Cardiac septum (tissue), 1 donor: ENCODE data around the gene IL20. TPM values are rescaled to one million over a fixed set of nuclear protein-coding genes. Genes with fewer than 3 reads are reported as not detected.

Experiments
- DNase-seq: peaks from one replicate; pipeline ENCODE4 v3.0.0-alpha.2; 2020; ENCODE audit warnings: low spot score
- intact Hi-C: fragments of 100-400 bp; cut with DNase I; formaldehyde crosslinking; loops from one replicate; pipeline ENCODE4 v1.14.0; 2022
- long read RNA-seq: library from polyadenylated mRNA; unstranded; transcript quantifications from one replicate; pipeline ENCODE4 v2.0.0, GENCODE V29; 2021
- total RNA-seq: library from RNA; stranded (reverse); fragmentation: NEBNext Ultra II Directional; extraction: Animal tissue kit (Norgen Biotek cat#: 25700); gene quantifications from one replicate; pipeline ENCODE4 v1.2.1, GENCODE V29; 2021
- donor health status: DM: no; HTN: no; CAD: no.

IL20 gene, protein sequence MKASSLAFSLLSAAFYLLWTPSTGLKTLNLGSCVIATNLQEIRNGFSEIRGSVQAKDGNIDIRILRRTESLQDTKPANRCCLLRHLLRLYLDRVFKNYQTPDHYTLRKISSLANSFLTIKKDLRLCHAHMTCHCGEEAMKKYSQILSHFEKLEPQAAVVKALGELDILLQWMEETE
- not detected for total RNA-seq
- long read RNA-seq: 0 reads

DNA sequence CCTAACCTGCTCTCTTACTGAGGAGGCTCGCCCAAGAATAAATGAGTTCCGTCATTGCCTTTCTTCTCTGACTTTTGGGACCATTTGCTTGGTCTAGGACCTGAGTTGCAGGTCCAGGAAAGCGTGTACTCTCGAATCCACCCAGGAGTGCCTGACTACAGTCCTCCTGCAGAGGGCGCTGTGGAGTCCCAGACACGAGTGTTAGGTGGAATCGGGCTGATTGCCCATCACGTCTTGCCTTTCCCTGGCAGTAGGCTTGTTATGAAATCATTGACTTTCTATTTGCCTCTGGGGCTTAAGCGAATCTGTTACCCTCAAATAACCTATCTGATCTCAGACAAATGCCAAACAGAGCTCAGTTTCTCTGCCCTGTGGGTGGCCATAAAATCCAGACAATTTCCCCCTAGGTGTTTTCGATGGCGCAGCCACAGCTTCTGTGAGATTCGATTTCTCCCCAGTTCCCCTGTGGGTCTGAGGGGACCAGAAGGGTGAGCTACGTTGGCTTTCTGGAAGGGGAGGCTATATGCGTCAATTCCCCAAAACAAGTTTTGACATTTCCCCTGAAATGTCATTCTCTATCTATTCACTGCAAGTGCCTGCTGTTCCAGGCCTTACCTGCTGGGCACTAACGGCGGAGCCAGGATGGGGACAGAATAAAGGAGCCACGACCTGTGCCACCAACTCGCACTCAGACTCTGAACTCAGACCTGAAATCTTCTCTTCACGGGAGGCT is at the start of gene IL20:
TSS of gene IL20 (plus strand) at position 685 of the 733 bp plus-strand sequence. CDS start 230 bp downstream, outside the sequence.
- intact Hi-C loops: loop anchor here (2.0 kb wide), 1 partner anchor 46 kb away; no protein-coding TSS in a partner anchor
- DNase-seq: peak; percentile 85

DNA sequence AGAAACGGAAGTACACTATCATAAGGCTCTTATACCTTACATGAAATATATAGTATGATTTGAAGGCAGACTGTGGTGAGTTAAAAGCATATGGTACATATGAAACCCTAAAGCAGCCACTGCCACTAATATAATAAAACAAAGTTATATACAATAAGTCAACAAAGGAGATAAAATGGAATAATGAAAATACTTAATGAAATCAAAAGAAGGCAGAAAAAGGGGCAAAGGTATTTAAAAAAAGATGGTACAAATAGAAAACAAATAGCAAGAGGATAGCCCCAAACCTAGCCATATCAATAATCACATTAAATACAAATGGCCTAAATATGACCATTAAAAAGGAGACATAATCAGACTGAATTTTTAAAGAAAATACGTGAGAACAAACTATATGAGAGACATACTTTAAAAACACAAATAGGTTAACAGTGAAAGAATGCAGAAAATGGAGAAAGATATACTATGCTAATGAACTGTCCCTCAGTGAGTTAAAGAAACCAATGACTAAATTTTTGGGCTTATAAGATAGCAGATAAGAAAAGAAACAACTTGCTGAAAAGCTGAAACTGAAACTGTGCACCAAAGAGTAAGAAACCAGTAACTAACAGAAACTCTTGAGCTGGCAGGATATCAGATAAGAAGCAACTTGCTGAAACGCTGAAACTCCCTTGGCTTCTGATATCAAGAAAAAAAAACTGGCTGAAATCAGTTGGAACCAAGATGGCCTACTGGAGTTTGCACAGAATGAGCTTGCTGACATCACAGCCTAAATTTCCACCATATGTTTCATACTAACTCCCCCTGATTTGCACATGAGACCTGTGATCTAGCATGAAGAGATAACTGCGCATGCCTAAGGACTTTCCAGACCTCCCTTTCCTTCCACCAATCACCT is 48.8 kb upstream of the IL20 start:
- intact Hi-C loops: no loop called here

DNA sequence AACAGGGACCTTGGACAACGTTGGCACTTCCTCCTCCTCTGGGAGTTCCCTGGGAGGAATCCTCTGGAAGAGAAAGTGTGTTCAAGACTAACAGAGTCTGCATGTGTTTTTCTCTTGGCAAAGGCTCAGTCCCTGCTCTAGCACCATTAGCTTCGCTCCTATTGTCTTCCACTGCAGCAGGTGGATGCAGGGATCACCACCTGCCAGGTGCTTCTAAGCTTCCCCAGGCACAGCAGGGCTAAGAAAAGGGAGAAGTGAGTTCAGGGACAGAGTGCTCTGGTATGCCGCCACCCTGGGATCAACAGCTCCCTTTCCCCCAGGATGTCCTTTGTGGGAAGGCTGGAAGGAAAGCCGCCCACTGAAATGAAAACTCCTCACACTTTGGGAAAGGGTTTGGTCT is 43.9 kb upstream of the IL20 start:
- no peak for DNase-seq
- intact Hi-C loops: no loop called here

More for the DNA sequence above, 48.8 kb upstream of the IL20 start:
- DNase-seq: no peak

DNA sequence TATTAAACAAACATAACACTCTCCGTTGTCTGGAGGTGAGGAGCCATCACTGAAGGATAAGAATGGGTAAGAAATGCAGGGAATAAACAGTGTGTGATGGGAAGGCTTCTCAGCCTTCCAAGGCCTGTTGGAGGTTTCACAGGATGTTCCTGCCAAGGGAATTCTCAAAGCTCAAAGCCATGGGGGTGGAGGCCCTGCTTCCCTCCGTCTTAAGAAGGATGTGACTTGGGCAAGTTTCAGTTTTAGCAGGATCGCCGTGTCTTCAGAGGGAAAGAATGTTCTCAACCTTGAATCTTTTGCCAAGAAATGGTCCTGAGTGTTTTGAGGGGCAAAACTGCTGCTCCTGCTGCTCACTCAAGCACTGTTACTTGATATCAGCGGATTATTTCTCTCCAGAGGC is 41.7 kb upstream of the IL20 start:
- intact Hi-C loops: no loop called here
- no peak for DNase-seq

DNA sequence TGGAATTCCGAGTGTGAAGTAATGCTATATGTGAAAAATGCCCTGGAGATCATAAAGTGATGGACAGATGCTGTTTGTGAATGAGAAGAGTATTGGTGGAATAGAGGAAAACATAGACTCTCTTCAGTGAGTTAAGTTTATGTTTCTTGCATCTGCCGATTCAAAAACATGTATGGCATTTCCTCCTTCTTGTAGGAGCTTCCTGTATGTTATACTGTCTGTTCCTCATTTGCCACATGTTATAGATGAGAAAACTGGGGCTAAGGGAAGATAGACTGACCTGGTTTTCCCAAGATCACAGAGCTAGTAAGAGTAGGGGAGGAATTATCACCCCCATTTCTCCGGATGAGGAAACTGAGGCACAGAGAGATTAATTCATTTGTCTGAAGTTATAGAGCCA is 41.1 kb upstream of the IL20 start:
- no peak for DNase-seq
- intact Hi-C loops: no loop called here

DNA sequence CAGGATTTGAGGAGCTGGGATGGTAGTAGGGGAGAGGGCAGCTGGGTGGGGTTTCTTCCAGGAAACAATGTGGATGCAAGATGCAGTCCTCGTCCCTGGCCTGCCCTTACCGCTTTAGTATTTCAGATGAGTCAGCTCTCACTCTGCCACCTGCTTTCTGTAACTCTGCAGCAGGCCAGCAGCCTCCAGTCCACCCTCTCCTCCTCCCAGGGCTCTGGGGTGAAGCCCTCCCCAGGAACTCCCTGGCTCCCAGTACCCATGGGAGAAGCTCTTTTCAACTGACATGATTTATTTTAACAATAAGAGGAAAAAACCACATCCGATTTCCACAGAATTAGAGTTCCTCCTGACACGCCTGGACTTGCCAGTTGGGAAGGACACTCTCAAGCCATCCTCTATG is 39.0 kb upstream of the IL20 start:
- intact Hi-C loops: no loop called here
- no peak for DNase-seq

DNA sequence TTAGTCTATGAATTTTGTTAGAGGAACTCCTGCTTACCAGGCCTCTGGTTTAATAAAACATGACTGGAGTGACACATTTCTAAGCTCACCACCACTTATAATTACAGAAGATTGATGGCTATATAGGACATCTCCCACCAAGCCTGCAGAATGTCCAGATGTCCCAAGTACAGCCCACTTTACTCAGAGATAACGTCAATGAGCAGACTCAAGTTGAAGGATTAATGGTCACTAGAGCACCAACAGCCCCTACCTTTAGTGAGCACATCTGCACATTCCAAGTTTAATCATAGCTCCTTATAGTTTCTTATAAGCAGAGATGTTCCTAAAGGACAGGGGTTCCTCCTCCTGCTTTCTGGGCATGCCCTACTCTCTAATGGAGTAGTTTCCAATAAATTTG is 37.4 kb upstream of the IL20 start:
- intact Hi-C loops: no loop called here
- no peak for DNase-seq

DNA sequence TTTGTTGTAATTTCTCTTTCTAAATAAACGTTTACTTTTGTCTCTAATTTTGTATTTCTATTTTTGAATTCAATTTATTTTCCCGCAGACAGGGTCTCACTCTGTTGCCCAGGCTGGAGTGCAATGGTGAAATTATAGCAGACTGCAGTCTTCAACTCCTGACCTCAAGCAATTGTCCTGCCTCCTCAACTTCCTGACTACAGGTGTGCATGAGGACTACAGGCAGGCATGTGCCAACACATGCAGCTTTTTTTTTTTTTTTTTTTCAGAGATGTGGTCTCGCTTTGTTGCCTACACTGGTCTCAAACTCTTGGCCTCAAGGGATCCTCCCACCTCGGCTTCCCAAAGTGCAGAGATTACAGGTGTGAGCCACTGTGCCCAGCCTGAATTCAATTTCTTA is 36.7 kb upstream of the IL20 start:
- intact Hi-C loops: no loop called here
- DNase-seq: no peak

DNA sequence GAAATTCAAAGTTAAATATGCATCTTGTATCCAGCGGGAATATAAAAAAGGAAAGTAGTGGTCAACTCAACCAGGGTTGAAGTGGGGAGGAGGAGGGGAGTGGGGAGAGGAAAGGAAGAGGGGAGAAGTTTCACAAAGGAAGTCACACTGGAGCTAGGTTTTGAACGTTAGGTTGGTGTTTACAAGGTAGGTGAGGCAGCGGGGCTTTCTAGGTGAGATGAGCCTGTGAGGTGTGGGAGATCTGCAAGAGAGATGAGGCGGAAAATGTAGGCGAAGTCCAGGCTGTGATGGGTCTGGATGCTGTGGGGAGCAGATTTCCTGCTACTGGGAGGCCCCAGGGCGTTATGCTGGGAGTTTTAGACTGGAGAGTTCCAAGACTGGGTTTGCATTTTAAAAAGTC is 36.1 kb upstream of the IL20 start:
- DNase-seq: no peak
- intact Hi-C loops: no loop called here

DNA sequence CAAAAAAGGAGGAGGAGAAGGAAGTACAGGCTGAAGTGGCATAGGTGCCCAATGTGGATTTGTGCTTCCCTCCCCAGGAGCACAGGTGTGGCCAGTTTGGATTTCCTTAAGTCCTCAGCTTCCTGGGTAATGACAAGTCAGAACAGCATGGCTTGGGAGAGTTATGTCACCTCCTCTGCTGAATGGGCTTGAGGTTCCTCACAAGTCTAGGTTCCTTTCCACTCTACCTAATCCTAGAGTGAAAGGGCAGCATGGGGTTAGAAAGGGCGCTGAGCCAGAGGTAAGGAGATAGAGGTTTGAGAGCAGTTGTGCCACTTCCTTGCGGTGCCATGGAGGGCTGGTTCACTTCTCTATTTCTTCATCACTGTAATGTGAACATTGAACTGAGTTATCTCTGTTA is 35.5 kb upstream of the IL20 start:
- intact Hi-C loops: no loop called here
- DNase-seq: no peak

DNA sequence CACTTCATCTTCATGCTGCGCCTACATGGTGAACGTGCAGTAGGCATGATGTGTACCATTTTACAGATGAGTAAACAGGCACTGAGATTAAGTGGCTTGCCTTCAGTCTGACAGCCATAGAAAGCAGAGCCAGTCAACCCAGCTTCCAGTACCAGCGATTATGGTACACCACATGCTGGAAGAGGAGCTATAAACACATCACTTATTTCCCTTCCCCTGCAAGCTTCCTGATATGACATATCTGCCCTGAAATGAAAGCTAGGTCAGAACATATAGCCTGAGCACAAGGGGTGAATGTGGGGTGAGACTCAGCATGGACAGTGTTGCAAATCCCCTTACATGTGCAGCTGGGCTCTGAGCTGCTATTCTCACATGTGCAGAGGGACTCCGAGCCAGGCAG is 33.8 kb upstream of the IL20 start:
- DNase-seq: no peak
- intact Hi-C loops: no loop called here

DNA sequence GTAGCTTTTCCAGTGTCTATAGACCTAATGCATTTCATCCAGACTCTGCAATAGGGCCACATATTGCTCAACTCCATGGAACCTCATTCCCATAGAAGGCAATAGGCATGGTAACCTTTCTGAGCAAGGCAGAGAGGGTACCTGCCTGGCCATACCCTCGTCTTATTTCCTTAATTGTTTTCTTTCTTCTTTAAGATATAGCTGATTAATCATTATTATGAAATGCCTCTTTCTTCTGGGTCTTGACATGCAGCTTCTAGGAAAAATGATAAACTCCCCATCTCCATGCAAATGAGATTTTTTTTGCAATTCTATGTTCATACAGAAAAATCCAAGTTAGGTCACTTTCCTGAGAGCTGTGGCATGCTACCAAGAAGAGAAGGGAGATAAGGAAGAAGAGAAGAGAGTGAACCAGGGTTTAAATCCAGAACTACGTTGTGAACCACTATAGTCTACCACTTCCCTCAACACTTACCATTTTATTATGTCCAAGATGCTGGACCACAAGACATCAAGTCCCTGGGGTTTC is 33.0 kb upstream of the IL20 start:
- DNase-seq: no peak
- intact Hi-C loops: no loop called here

DNA sequence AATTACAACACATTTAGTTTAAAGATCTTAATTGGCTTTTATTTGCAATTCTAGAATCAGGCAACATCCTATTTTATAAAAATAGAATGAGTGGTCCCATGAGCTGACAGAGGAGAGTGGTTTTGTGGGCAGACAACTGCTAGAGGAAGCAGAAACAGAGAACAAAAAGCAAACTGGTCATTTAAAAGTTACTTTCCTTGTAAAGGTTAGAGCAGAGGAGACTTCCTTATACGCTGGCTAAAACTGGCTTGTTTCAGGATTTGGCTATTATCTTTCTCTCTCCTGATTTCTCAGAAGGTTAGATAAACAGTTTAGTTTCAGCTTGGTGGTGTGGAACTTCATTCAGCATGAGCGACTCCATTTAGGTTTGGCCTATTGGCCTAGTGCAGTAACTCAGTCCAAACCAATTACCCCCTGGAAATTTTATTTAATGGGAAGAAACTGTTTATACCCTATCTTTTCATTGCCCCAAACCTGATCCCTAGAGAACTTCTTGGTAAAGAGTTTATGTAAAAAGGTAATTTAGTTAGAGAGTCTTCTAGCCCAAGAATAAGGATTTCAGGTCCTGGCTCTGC is 32.2 kb upstream of the IL20 start:
- no peak for DNase-seq
- intact Hi-C loops: no loop called here

DNA sequence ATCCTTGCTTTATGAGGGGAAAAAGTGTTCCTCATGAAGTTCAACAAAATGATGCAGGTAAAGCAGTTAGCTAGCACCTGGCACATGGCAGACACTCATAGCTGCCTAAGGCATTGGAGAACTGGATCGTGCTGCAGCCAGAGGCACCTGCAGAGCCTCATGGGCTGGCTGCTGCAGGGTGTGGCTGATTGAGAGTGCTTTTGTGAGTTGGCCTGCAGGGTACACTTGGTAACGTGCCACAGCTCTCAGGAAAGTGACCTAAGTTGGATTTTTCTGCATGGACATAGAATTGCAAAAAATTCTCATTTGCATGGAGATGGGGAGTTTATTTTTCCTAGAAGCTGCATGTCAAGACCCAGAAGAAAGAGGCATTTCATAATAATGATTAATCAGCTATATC is 31.6 kb upstream of the IL20 start:
- no peak for DNase-seq
- intact Hi-C loops: no loop called here

DNA sequence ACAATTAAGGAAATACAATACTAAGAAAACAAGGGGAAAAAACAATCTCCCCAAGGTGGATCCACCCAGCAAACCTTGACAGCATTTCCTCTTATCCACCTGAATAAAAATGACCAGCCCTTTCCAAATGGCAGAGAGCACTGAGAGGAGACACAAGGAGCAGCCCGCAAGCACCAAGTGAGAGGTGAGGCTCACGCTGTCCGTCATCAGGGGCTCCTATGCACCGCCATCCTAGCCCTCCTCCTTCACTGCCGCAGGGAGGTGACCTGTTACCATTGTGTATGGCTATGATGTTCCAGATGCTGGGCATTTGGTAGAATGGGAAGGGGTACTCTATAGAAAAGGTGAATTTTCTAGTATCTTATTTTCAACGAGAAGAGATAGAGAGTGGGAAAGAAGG is 31.2 kb upstream of the IL20 start:
- intact Hi-C loops: no loop called here

DNA sequence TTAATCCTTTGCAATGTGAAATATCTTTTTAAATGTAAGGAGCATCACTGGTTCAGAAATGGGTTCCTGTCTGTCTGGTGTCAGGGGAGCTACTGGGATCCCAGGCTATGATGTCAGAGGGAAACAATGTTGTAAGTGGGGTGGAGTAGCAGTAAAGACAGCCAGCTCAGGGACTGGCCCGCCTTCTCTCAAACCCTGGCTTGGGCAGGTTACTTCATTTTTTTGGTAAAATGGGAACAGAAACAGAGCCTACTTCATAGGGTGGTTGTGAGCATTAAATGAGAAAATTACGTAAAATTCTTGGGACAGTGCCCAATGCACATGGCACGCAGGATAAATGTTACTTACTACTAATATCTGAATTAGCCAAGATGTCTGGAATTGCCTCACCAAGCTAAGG is 30.7 kb upstream of the IL20 start:
- intact Hi-C loops: no loop called here
- no peak for DNase-seq

More for the DNA sequence above, 31.2 kb upstream of the IL20 start:
- no peak for DNase-seq

DNA sequence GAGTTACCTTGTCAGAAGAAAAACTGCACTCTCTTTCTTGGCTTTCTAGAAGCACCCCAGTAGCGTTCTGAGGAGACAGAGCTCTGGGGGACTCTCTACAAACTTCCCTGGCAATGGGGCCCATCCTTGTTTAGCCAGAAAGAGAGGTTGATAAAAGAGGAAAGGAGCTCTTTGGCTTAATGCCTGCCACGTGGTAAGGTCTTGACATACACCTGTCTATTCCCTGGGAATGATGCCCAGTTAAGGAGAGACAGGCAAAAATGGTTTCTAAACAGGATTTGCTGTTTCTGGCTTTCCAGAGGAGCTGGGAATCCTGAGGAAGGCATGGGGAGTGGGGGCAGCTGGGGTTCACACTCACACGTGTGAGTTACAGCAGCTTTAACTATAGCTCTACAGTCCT is 30.2 kb upstream of the IL20 start:
- no peak for DNase-seq
- intact Hi-C loops: no loop called here

DNA sequence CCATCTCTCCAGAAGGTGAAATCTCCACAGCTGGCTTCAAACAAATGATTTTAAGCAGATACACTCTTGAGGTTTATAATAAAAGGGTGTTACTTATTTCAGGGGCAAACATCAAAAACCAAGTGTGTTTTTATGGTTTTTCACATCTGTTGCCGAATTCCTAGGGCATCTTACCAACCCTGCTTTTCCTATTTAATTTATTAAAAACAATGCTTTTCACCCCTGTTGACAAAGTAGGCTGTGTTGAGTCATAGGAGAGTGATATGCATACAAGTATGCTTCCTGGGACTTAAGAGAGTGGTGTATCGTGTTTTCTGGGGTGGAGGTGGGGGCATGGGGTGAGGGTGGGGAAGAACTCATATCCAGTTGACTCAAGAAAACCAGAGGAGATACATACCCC is 29.3 kb upstream of the IL20 start:
- no peak for DNase-seq
- intact Hi-C loops: no loop called here

DNA sequence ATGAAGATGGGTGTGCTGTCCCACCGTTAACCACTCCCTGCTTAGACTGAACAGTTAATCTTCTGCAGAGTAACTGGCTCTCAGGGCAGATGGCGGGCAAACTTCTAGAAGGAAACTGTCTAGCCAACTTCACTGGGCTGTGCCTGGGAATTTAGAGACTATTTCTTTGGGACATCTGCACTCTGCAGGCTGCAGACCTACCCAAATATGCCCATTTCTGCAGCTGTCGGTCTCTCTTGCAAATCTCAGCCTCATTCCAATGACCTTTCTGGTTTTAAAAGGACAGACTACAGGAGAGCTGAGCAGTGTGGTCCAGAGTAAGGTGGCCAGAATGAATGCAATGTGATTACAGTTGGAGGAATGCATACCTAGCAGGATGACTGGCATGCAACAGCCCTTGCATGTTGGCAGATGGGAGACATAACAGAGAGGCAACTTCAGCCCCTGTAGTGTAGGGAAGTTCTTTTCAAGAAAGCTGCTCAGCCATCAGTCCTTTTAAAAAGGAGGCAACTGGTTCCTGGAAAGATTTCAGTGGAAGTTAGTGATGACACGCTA is 26.3 kb upstream of the IL20 start:
- no peak for DNase-seq
- intact Hi-C loops: no loop called here

DNA sequence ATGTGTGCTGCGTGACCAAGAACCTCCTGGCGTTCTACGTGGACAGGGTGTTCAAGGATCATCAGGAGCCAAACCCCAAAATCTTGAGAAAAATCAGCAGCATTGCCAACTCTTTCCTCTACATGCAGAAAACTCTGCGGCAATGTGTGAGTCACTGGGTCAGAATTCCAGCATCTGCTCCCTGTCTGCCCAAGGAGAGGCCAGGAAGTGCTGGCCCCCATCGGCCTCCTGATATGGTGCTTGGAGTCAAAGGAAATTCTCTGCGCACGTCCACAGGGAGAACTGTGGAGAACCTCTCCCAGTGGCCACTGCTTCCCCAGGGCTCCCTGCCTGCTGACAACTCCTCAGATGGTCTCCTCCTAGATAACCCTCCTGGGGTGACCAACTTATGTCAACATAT is 25.6 kb upstream of the IL20 start:
- intact Hi-C loops: no loop called here

More for the DNA sequence above, 25.6 kb upstream of the IL20 start:
- DNase-seq: no peak
